ENCODE results near the gene SHOC2. TPM values are rescaled to one million over a fixed set of nuclear protein-coding genes. Genes with fewer than 3 reads are reported as not detected.

Gene SHOC2
- total RNA-seq, 1 experiment from 2014 or later = 14.3 TPM

GRCh38 chr10:111023060-111023459 lies 103.7 kb downstream of the SHOC2 start:
- ChIA-PET POLR2A (ENCODE audit: unreplicated experiment) (no interaction called here), CTCF (interaction anchor here (0.6 kb wide), 1 partner anchor 242 kb away, joined by 3 read pairs; no protein-coding TSS in a partner anchor)
- Histone ChIP-seq H4K20me1 (ENCODE audit: low read length) (no peaks in the 10 kb centered on the region), H3K27ac (ENCODE audit: low read length) (no peak overlapping the region), H2AFZ (ENCODE audit: low read length) (no peak overlapping the region), H3K9me3 (ENCODE audit: low read length) (no peaks in the 10 kb centered on the region), H3K4me1 (ENCODE audit: insufficient read depth, low read length) (no peaks in the 10 kb centered on the region), H3K4me3 (ENCODE audit: low read length) (no peak overlapping the region), H3K79me2 (ENCODE audit: low read length) (no peaks in the 10 kb centered on the region), H3K27me3 (ENCODE audit: low read length) (no peaks in the 10 kb centered on the region), H3F3A (ENCODE audit: low read length, unreplicated experiment) (no peaks in the 10 kb centered on the region), H3K9me2 (replicated peaks; ENCODE audit: low read length) (no peaks in the 10 kb centered on the region), H3K4me2 (ENCODE audit: low read length) (no peak overlapping the region), H3K9ac (ENCODE audit: low read length) (no peak overlapping the region), H3K36me3 (ENCODE audit: low read depth, low read length) (no peaks in the 10 kb centered on the region)
- ATAC-seq (no peak), DNase-seq (no peak)
- BruUV-seq (replicated peaks) = no TSS peak
- intact Hi-C loops (cut with micrococcal nuclease) = no loop called here
- TF ChIP-seq EZH2phosphoT487 (IDR thresholded peaks at IDR 0.05; ENCODE audit: borderline replicate concordance, low read length) (no peak), EZH2 (IDR thresholded peaks at IDR 0.05; ENCODE audit: low read length, unreplicated experiment) (no peak)
- TF ChIP-seq, protein P1, sequence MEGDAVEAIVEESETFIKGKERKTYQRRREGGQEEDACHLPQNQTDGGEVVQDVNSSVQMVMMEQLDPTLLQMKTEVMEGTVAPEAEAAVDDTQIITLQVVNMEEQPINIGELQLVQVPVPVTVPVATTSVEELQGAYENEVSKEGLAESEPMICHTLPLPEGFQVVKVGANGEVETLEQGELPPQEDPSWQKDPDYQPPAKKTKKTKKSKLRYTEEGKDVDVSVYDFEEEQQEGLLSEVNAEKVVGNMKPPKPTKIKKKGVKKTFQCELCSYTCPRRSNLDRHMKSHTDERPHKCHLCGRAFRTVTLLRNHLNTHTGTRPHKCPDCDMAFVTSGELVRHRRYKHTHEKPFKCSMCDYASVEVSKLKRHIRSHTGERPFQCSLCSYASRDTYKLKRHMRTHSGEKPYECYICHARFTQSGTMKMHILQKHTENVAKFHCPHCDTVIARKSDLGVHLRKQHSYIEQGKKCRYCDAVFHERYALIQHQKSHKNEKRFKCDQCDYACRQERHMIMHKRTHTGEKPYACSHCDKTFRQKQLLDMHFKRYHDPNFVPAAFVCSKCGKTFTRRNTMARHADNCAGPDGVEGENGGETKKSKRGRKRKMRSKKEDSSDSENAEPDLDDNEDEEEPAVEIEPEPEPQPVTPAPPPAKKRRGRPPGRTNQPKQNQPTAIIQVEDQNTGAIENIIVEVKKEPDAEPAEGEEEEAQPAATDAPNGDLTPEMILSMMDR (conservative IDR thresholded peaks at IDR 0.05; ENCODE audit: low read depth, low read length) = no peak

DNA sequence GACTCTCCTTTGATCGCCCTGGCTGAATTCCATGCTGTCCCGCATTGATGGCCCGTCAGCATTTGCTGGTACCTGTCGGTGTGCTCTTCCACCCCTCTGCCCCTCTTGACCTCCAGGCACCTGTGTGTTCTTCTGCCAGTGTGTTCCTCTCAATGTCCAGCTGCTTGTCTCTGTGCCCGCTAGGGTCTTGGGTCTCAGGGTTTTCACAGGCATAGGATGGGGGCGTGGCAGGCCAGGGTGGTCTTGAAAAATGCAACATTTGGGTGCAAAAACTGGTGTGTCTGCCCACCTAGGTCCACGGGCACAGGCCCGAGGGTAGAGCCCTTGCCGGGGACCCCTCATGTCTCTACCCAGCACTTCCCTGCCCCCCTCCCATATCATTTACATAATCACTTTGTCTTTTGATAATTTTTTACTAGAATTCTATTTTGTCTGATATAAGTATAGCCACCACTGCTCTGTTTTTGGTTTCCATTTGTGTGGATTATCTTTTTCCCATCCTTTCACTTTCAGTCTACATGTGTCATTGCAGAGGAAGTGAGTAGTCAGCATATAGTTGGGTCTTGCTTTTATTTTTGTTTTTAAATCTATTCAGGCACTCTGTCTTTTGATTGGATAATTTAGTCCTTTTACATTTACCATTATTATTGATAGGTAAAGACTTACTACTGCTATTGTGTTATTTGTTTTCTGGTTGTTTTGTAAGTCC lies 110.8 kb downstream of the SHOC2 start:
- ATAC-seq = no peak
- Histone ChIP-seq H3K27ac (ENCODE audit: low read length) (no peak overlapping the region), H3K4me2 (ENCODE audit: low read length) (no peak overlapping the region), H3K27me3 (ENCODE audit: low read length) (no peaks in the 10 kb centered on the region), H4K20me1 (ENCODE audit: low read length) (no peaks in the 10 kb centered on the region), H3K36me3 (ENCODE audit: low read depth, low read length) (no peaks in the 10 kb centered on the region), H3K9me2 (replicated peaks; ENCODE audit: low read length) (no peaks in the 10 kb centered on the region), H3K9me3 (ENCODE audit: low read length) (no peaks in the 10 kb centered on the region), H3K79me2 (ENCODE audit: low read length) (no peaks in the 10 kb centered on the region), H3K9ac (ENCODE audit: low read length) (no peak overlapping the region), H3F3A (ENCODE audit: low read length, unreplicated experiment) (no peaks in the 10 kb centered on the region), H3K4me3 (ENCODE audit: low read length) (no peak overlapping the region), H2AFZ (ENCODE audit: low read length) (no peak overlapping the region), H3K4me1 (ENCODE audit: insufficient read depth, low read length) (no peaks in the 10 kb centered on the region)
- TF ChIP-seq, protein P1 (conservative IDR thresholded peaks at IDR 0.05; ENCODE audit: low read depth, low read length) = no peak
- no peak for TF ChIP-seq EZH2phosphoT487 (IDR thresholded peaks at IDR 0.05; ENCODE audit: borderline replicate concordance, low read length)
- no peak for TF ChIP-seq EZH2 (IDR thresholded peaks at IDR 0.05; ENCODE audit: low read length, unreplicated experiment)
- intact Hi-C loops (cut with micrococcal nuclease) = no loop called here
- CTCF ChIA-PET = no interaction called here
- DNase-seq = no peak
- POLR2A ChIA-PET (ENCODE audit: unreplicated experiment) = no interaction called here
- no TSS peak for BruUV-seq (replicated peaks)

DNA sequence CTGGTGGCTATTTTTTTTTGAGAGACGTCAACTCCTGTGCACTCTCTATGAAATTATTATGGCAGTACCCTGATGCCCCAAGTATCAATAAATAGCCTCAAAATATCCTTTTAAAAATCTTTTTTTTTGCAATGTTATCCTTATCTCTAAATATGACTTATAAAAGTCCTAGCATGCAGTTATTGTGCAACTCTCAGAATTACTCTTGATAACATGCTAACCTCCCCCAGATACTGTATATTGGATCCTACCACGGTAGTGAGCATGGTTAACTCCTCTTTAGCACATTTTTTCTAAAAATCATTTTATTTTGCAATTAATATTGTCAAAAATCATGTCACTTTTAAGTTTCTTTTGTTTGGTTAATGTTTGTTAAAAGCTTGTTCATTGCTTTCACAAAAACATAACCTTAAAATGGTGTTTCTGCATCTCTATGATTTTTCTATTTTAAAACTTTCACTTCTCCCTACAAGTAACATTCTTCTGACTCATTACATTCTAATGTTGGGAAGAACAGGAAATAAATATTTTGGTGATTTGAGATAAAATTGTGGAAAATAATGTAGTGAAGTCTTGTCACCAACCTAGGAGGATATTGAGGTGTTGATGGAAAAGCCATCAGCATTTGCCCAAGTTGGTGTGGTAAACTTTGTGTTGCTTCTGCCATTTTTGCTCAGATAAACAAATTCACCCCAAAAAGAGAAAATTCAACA lies 115.3 kb downstream of the SHOC2 start:
- Histone ChIP-seq H3K4me2 (ENCODE audit: low read length) (no peak overlapping the region), H3K9me3 (ENCODE audit: low read length) (no peaks in the 10 kb centered on the region), H3K9me2 (replicated peaks; ENCODE audit: low read length) (no peaks in the 10 kb centered on the region), H4K20me1 (ENCODE audit: low read length) (no peaks in the 10 kb centered on the region), H3K36me3 (ENCODE audit: low read depth, low read length) (no peaks in the 10 kb centered on the region), H3K4me3 (ENCODE audit: low read length) (no peak overlapping the region), H3K27ac (ENCODE audit: low read length) (no peak overlapping the region), H3K4me1 (ENCODE audit: insufficient read depth, low read length) (no peaks in the 10 kb centered on the region), H2AFZ (ENCODE audit: low read length) (no peak overlapping the region), H3F3A (ENCODE audit: low read length, unreplicated experiment) (no peaks in the 10 kb centered on the region), H3K79me2 (ENCODE audit: low read length) (no peaks in the 10 kb centered on the region), H3K27me3 (ENCODE audit: low read length) (no peaks in the 10 kb centered on the region), H3K9ac (ENCODE audit: low read length) (no peak overlapping the region)
- intact Hi-C loops (cut with micrococcal nuclease) = no loop called here
- no peak for TF ChIP-seq EZH2phosphoT487 (IDR thresholded peaks at IDR 0.05; ENCODE audit: borderline replicate concordance, low read length)
- TF ChIP-seq EZH2 (IDR thresholded peaks at IDR 0.05; ENCODE audit: low read length, unreplicated experiment) = no peak
- TF ChIP-seq, protein P1 (conservative IDR thresholded peaks at IDR 0.05; ENCODE audit: low read depth, low read length) = no peak
- CTCF ChIA-PET = no interaction called here
- no TSS peak for BruUV-seq (replicated peaks)
- no peak for DNase-seq
- no peak; the same call in 1 of the 2 replicates for ATAC-seq
- POLR2A ChIA-PET (ENCODE audit: unreplicated experiment) = no interaction called here

All from PC-3 (cell line).